ENCODE measurements around the gene CATSPERE.
"Not testable (repeated sequence)": the region's sequence is repeated elsewhere in the genome, so short reads cannot be mapped to it uniquely, and the experiment has no call there.

Gene CATSPERE

DNA sequence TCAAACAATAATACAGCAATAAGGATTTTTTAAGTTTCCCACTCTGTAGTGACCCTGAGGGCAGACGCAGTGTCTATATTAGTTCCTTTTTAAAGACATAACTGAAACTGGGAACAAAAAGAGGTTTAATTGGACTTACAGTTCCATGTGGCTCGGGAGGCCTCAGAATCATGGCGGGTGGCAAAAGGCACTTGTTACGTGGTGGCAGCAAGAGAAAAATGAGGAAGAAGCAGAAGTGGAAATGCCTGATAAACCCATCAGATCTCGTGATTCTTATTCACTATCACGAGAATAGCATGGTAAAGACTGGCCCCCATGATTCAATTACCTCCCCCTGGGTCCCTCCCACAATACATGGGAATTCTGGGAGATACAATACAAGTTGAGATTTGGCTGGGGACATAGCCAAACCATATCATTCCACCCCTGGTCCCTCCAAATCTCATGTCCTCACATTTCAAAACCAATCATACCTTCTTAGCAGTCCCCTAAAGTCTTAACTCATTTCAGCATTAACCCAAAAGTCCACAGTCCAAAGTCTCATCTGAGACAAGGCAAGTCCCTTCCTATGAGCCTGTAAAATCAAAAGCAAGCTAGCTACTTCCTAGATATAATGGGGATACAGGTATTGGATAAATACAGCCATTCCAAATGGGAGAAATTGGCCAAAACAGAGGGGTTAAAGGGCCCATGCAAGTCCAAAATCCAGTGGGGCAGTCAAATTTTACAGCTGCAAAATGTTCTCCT, 205.8 kb downstream of the CATSPERE start:
- H3K27me3 Mint-ChIP-seq; H3K36me3 Mint-ChIP-seq (ENCODE audit: insufficient read depth); H3K9me3 Mint-ChIP-seq; H3K27ac Mint-ChIP-seq (ENCODE audit: low read depth); ATAC-seq (replicated peaks; ENCODE audit: extremely low read depth, poor library complexity, severe bottlenecking); H3K4me3 Mint-ChIP-seq; DNase-seq (ENCODE audit: low spot score in 2 of 2): not testable (repeated sequence)
- H3K4me1 Mint-ChIP-seq = peaks cover 33% of the 10 kb centered on the region

DNA sequence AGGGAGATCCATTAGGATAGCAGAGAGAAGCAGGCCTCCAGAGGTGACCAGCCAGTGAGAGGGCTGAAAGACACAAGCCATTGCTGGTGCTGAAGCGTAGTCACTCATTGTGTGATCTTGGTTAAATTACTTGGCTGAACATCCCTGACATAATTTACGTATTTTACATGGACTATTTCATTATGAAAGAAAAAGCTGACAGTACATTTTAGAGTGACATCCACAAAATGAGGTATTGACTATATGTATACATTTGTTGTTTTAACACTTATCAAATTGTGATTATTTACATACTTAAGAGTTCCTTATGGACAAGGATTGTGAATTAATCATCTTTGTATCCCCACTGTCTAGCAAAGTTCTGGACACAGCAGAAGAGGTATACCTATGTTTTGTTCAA, 206.7 kb downstream of the CATSPERE start:
- no peak for ATAC-seq (replicated peaks; ENCODE audit: extremely low read depth, poor library complexity, severe bottlenecking)
- no peak overlapping the region for H3K4me3 Mint-ChIP-seq
- no peak for DNase-seq (ENCODE audit: low spot score in 2 of 2)
- H3K36me3 Mint-ChIP-seq (ENCODE audit: insufficient read depth) = peaks cover 2% of the 10 kb centered on the region
- H3K27me3 Mint-ChIP-seq = no peaks in the 10 kb centered on the region
- H3K9me3 Mint-ChIP-seq = no peaks in the 10 kb centered on the region
- H3K27ac Mint-ChIP-seq (ENCODE audit: low read depth) = no peak overlapping the region
- peaks cover 26% of the 10 kb centered on the region for H3K4me1 Mint-ChIP-seq

DNA sequence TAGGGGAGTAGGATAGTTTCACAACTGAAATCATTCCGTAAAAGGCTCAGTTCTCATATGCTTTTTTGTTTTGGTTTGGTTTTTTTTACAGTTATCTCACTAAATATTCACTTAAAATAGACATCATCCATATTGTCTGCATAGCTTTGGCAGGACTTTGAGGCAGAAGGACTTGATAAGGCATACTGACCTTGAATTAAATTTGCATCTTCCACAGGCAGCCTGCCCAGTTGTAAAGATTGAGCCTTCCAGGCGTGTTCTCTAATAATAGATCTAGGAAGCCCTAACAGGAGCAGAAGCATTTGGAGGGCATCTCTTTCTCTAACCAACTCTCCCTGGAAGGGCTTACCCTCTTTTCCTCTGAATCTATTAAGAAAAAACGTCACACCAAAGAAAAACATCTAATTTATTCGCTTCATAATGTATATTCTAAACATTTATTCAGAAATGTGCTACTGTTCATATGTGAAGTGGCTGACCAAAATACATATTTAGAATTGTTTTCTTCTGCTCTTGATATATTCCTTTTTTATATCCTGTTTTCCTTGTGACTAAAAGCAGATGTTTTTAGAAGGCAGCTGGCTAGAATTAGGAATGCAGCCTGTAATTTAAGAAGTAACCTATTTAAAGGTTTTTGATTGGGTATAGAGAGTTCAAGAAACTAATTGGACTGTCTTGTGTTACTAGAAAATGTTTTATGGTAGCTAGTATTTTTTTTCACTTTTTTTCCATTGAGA, 212.0 kb downstream of the CATSPERE start:
- DNase-seq (ENCODE audit: low spot score in 2 of 2) (no peak), ATAC-seq (replicated peaks; ENCODE audit: extremely low read depth, poor library complexity, severe bottlenecking) (no peak)
- H3K36me3 Mint-ChIP-seq (ENCODE audit: insufficient read depth) = peaks cover 5% of the 10 kb centered on the region
- H3K4me1 Mint-ChIP-seq = peaks cover 35% of the 10 kb centered on the region
- no peak overlapping the region for H3K27ac Mint-ChIP-seq (ENCODE audit: low read depth)
- no peaks in the 10 kb centered on the region for H3K27me3 Mint-ChIP-seq
- H3K4me3 Mint-ChIP-seq = no peak overlapping the region
- no peaks in the 10 kb centered on the region for H3K9me3 Mint-ChIP-seq

DNA sequence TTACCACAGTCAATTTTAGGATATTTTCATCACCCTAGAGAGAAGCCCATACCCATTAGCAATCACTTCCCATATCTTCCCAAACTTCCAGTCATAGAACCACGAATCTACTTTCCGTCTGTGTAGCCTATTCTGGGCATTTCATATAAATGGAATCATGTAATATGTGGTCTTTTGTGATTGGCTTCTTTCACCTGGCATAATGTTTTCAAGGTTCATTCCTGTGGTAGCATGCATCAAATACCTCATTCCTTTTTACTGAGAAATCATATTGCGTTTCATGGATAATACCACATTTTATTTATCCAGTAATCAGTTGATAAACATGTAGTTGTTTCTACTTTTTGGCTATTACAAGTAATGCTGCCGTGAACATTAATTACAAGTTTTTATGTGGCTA, 213.4 kb downstream of the CATSPERE start:
- Mint-ChIP-seq H3K9me3 (no peaks in the 10 kb centered on the region), H3K36me3 (ENCODE audit: insufficient read depth) (peaks cover 5% of the 10 kb centered on the region), H3K4me1 (peaks cover 31% of the 10 kb centered on the region), H3K27ac (ENCODE audit: low read depth) (no peak overlapping the region), H3K4me3 (no peak overlapping the region), H3K27me3 (no peaks in the 10 kb centered on the region)
- no peak for DNase-seq (ENCODE audit: low spot score in 2 of 2)
- ATAC-seq (replicated peaks; ENCODE audit: extremely low read depth, poor library complexity, severe bottlenecking) = no peak

DNA sequence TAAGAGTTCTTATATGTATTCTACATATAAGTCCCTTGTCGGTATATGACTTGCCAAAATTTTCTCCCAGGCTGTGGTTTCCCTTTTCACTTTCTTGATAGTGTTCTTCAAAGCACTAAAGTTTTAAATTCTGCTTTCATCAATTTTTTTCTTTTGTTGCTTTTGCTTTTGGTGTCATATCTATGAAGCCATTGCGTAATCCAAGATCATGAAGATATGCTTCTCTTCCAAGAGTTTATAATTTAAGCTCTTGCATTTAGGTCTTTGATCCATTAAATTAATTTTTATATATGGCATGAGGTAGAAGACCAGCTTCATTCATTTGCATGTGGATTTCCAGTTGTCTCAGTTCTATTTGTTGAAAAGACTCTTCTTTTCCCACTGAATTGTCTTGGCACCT, 214.1 kb downstream of the CATSPERE start:
- H3K9me3 Mint-ChIP-seq = no peaks in the 10 kb centered on the region
- H3K4me1 Mint-ChIP-seq = peaks cover 31% of the 10 kb centered on the region
- ATAC-seq (replicated peaks; ENCODE audit: extremely low read depth, poor library complexity, severe bottlenecking) (no peak), DNase-seq (ENCODE audit: low spot score in 2 of 2) (no peak)
- H3K4me3 Mint-ChIP-seq = no peak overlapping the region
- H3K27ac Mint-ChIP-seq (ENCODE audit: low read depth) = no peak overlapping the region
- H3K27me3 Mint-ChIP-seq = no peaks in the 10 kb centered on the region
- peaks cover 7% of the 10 kb centered on the region for H3K36me3 Mint-ChIP-seq (ENCODE audit: insufficient read depth)

DNA sequence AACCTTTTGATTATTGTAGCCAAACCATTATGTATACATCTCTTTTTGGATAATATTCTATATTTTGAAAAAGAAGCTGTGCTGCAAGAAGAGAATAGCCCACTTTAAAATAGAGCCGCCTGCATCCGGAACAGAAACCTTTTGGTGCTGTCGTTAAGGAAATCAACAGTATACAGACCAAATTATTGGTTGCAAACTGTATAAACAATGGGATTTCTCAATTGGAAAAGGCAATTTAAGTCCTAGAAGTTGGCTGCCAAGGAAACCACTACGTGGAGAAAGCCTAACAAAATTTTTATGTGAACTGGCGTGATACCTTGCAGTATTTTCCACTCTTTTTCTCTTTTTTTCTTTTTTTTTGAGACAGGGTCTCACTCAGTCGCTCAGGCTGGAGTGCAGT, 217.6 kb downstream of the CATSPERE start:
- DNase-seq (ENCODE audit: low spot score in 2 of 2) (no peak), ATAC-seq (replicated peaks; ENCODE audit: extremely low read depth, poor library complexity, severe bottlenecking) (no peak)
- Mint-ChIP-seq H3K36me3 (ENCODE audit: insufficient read depth) (peaks cover 4% of the 10 kb centered on the region), H3K4me1 (peaks cover 32% of the 10 kb centered on the region), H3K9me3 (no peaks in the 10 kb centered on the region), H3K27me3 (no peaks in the 10 kb centered on the region), H3K4me3 (no peak overlapping the region), H3K27ac (ENCODE audit: low read depth) (no peak overlapping the region)

DNA sequence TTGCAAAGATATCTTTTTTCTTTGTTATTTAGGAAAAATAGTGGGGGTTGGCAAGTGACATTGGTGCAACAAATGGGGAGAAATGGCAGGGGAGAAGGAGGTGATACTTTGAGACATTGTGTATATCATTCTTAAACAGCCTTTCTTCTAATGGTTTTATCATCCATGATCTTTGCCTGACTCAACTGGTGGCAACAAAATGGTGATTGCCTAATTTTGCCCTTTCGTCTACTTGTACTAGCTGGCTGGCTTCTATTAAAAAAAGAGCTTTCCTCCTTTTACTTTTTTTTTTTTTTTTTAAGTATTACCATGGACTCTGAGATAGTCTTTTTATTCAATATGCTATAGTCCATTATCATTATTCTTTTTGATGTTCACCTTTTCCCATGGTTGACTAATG, 219.6 kb downstream of the CATSPERE start:
- no peaks in the 10 kb centered on the region for H3K27me3 Mint-ChIP-seq

DNA sequence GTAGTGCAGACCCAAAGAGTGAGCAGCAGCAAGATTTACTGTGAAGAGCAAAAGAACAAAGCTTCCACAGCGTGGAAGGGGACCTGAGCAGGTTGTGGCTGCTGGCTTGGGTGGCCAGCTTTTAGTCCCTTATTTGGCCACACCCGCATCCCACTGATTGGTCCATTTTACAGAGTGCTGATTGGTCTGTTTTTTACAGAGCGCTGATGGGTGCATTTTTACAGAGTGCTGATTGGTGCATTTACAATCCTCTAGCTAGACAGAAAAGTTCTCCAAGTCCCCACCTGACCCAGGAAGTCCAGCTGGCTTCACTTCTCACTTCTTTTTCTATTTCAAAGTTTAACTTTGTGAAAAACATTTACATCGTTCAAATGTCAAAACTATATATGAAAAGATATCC, 221.0 kb downstream of the CATSPERE start:
- H3K27ac Mint-ChIP-seq (ENCODE audit: low read depth); H3K36me3 Mint-ChIP-seq (ENCODE audit: insufficient read depth); DNase-seq (ENCODE audit: low spot score in 2 of 2); ATAC-seq (replicated peaks; ENCODE audit: extremely low read depth, poor library complexity, severe bottlenecking); H3K27me3 Mint-ChIP-seq; H3K4me3 Mint-ChIP-seq; H3K9me3 Mint-ChIP-seq: not testable (repeated sequence)
- H3K4me1 Mint-ChIP-seq = peaks cover 26% of the 10 kb centered on the region

More for the DNA sequence above, 219.6 kb downstream of the CATSPERE start:
- Mint-ChIP-seq H3K4me1 (peaks cover 22% of the 10 kb centered on the region), H3K36me3 (ENCODE audit: insufficient read depth) (peaks cover 5% of the 10 kb centered on the region), H3K9me3 (no peaks in the 10 kb centered on the region), H3K27ac (ENCODE audit: low read depth) (no peak overlapping the region), H3K4me3 (no peak overlapping the region)
- ATAC-seq (replicated peaks; ENCODE audit: extremely low read depth, poor library complexity, severe bottlenecking) (no peak), DNase-seq (ENCODE audit: low spot score in 2 of 2) (no peak)
